Raji (cell line): Measurements from ENCODE around the gene CCDC122.

Experiments
- POLR2A ChIP-seq: IDR thresholded peaks from 2 replicates; pipeline ENCODE4 v1.6.1; 2011; ENCODE audit warnings: low read depth, low read length, control low read depth; ENCODE audit not compliant: insufficient read depth

The CCDC122 gene

DNA sequence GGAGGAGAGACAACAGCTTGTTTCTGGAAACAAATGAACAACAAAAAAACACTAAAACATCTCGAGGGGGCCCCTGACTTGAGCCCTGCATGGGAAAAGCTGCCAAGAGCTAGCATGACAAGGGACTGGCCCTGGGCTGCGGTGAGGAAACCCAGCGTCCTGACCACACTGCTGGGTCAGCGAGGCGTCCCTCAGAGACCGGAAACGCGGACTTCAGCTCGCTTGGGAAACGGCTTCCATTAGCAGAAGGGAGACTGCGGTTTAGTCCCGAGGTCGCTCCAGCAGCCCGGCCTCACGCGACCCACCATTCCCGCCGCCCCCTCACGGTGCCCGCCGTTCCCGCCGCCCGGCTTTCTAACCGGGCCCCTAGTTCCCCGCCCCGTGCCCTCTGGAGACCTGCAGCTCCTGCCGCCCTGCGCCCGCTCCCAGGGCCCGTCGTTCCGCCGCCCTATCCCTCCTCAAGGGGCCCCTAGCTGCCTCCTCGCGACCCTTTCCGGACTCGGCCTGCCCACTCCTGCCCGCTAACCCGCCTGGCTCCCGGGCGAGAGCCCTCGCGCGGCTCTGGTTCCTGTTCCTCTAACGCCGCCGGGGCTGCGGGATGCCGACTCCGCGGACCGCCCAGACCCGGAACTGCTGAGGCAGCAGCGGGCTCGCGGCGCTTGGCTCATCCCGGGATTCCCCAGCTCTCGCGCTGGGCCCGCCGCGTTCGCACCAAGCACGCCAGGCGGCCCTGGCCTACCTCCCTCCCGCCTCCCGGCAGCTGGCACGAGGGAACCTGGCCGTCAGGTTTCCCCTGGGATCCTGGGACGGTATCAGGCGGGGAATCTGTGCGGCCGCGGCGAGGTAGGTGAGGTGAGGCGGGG, at the start of gene CCDC122:
Gene CCDC122, minus strand, starts transcription at position 849 of the 863 bp plus-strand sequence. CDS start 10,364 bp downstream, outside the sequence.
- peak; percentile 68; the same call in 1 of the 2 replicates for TF ChIP-seq POLR2A

DNA sequence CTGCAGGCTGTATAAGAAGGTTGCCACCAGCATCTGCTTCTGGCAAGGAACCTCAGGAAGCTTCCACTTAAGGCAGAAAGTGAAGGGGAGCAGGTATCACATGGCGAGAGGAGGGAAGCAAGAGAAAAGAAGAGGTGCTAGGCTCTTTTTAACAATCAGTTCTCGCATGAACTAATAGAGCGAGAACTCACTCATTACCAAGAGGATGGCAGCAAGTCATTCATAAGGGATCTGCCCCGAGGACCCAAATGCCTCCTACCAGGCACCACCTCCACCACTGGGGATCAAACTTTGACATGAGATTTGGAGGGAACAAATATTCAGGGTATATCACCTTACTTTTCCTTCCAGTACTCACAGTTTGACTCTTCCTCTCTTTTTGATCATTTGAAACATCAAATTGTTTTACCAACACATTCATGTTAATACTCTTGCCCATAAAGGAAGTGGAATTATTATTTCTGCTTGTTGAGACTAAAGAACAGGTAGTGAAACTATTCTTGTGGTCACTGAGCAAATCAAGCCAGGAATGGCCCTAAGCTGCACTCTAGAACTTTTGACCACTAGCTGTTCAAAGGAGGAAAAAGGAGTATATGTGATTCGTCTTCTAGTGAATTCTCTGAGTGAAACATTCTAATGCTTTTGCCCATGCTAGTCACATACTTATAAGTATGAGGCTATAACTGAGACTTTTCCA, 45.2 kb upstream of the CCDC122 start:
- no peak for TF ChIP-seq POLR2A

DNA sequence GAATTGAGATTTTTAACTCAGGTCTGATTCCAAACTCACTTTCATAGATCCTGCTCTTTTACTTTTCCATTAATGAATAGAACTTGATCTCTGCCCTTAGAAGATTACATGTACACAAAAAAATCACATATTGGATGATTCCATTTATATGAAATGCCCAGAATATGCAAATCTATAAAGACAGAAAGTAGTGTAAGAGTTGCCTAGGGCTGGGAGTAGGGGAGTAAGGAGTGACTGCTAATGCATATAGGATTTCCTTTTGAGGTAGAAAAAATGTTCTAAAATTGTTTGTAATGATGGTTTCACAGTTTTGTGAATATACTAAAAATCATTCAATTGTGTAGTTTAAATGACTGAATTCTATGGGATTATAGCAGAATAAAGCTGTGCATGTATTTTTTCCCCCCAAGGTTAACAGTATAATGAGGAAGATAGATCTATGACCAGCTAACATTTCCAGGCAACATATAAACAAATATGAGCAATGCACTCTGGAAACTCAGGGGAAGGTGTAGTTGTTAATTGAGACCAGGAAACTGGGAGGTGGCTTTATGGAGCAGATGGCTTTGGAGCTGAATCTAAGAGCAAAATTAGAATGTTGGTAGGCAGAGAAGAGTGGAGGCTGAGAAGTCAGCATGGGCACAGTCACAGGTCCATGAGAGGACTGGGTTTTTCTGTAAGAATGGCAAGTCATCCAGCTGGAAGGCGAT, 41.6 kb upstream of the CCDC122 start:
- TF ChIP-seq POLR2A = no peak

DNA sequence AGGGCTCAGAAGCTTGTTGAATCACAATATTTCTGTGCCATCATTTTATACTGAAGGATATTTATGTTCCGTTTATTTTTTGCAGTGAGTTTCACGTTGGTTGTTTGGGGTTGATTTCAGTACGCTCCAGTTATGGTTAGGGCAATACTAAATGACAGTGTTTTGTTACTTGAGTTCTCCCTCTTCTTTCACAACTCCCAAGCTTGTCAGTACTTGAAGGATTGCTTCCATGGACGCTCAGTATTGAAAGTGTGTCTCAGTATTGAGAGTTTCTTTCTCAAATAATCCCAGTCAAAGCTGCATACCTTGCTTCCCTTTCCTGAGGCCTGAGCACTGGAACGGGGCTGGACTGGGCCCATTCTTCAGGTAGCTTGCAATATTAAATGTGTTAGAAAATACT, 39.1 kb upstream of the CCDC122 start:
- no peak for TF ChIP-seq POLR2A

DNA sequence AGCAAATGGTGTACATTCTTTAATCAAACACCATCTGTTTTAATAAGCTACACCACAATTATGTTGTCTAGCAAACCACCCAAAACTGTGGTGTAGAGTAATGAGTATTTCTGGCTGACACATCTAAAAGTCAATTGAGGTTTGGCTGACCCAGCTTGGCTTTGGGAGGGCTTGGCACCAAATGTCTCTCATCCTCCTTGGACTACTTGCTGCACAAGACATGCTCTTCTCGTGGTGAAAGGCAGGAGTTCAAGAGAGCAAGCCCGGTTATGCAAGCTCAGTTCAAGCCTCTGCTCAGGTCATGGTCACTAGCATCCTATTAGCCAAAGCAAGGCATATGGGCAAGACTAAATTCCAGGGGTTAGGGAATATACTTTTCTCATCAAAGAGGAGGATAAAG, 37.3 kb upstream of the CCDC122 start:
- TF ChIP-seq POLR2A = no peak

GRCh38 chr13:43915451-43915850, 35.9 kb upstream of the CCDC122 start:
- no peak for TF ChIP-seq POLR2A

DNA sequence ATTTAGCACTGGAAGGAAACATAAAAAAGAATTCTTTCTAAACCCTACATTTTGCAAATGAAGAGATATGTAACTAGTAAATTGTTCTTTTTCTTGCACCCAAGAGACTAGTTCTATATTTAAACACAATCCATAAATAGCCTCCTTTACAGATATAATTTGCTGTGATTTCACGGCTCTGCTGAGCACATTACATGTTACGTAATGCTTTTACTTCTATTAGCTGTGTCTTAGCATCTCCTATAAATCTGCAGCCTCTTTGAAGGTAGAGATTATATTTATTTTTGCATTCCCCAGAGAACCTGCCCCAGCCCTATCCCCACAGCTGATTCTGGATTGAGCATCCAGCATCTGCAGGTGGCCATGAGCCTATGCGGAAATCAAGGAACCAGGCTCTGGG, 32.3 kb upstream of the CCDC122 start:
- no peak for TF ChIP-seq POLR2A

- TF ChIP-seq POLR2A = no peak
Measured at GRCh38 chr13:43911278-43911677, 31.7 kb upstream of the CCDC122 start.

- TF ChIP-seq POLR2A = no peak
Measured at GRCh38 chr13:43910856-43911255, 31.3 kb upstream of the CCDC122 start.

DNA sequence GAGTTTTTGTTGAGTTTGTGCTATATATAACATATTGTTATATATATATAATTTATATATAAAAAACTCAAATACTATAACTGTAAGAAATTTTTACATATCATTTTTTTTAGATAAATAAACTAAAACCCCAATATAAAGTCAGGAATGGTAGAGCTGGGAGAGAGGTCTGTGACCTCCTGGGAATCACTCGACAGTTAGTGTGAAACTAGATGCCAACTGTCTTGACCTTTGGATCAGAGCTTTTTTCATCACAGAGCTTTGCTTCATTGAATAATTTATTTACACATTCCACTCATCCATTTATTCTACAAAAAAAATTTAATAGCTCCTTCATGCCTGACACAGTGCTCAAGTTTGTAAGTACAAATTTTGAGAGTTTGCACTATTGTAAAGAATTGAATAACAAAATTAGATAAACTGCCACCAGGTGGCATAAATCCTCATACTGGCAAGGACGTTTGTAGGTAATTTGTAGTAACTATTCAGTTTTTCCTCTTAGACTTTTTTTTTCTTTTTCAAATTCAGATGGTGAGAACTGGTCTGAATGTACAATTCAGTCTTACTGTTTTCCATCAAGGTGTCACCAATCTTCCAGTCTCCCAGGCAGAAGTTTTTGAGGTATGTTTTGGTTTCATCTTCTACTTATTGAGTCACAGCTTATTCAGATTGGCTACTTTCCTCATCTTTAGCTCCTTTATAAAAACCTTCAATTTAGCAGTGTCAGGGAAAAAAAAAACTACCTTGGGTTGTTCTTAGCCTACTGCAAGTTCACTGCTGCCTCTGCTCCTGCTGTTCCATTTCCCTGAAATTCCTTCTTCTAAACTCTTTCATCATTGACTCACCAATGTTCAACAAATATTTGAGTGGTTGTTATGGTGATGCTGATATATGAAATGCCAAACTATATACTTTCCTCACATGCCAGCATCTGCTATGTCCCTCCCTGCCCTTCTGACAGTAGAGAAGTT, 28.9 kb upstream of the CCDC122 start:
- TF ChIP-seq POLR2A = no peak

DNA sequence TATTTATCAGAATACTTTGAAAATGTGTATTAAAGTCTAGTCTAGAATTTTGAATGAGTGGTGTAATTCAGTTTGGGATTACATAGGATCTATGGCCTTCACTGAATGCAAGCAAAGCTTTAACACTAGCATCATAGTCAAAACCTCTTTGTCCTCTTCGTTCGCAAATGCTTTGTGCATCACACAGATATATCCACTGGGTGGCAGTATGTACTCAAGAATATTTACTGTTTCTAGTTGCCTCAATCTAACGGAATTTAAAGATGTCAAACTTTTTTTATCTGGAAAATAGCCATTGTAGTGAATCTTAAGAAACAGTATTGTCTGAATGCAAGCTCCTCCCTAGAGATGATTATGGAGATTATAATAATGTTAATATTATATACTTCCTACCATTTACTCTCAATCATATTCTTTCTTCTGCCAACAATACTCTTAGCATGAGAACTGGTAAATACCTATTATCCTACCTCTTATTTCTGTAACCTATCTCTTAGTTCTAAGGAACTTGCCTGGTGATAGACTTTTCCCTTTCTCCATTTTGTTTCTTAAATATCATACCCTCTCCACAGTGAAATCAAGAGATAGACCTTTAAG, 26.0 kb upstream of the CCDC122 start:
- TF ChIP-seq POLR2A = no peak

- no peak for TF ChIP-seq POLR2A
Measured at GRCh38 chr13:43895940-43896339, 16.4 kb upstream of the CCDC122 start.

DNA sequence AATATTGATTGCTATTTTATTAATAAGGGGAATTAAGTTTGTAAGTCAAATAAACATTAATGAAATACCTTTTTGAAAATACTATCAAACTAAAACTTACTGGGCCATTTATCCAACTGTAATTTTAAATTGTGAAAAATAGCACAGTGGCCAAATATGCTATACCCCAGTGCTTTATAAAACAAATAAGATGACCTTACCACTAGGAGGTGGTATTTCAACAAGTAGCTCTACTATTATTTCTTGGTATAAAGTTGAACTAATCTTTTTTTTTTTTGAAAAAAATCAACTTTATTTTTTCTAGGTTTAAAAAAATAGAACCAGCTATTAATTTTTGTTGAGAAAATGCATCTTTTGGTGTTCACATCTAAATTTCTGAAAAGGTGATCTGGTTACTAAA, 14.9 kb upstream of the CCDC122 start:
- TF ChIP-seq POLR2A = no peak

DNA sequence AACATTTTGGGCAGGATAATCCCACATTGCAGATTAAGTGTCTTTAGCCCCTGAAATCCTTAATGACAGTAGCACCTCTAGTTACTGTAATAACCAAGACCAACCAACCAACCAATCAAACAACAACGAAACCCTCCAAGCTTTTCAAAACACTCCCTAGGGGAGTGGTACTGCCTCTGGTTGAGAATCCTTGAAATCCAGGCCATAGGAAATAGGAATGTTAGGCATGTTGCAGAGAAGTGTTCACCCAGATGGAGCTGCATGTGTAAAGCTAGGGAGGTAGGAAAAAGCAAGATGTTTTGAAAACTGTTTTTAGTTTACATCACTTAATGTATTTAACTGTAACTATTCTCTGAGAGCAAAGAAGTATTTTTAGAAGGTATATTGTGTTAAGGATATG, 4.7 kb upstream of the CCDC122 start:
- no peak for TF ChIP-seq POLR2A

GRCh38 chr13:43883631-43884030, 4.1 kb upstream of the CCDC122 start:
- TF ChIP-seq POLR2A = no peak

GRCh38 chr13:43881580-43881979, 2.0 kb upstream of the CCDC122 start:
- TF ChIP-seq POLR2A = no peak
